GM19238 (cell line): ENCODE measurements around the gene RELB.
"Not testable (repeated sequence)": the region's sequence is repeated elsewhere in the genome, so short reads cannot be mapped to it uniquely, and the experiment has no call there.

Experiments
- DNase-seq: peaks from one replicate; pipeline ENCODE4 v3.0.0; 2011; ENCODE audit warnings: low spot score; ENCODE audit not compliant: insufficient read length

The RELB gene

DNA sequence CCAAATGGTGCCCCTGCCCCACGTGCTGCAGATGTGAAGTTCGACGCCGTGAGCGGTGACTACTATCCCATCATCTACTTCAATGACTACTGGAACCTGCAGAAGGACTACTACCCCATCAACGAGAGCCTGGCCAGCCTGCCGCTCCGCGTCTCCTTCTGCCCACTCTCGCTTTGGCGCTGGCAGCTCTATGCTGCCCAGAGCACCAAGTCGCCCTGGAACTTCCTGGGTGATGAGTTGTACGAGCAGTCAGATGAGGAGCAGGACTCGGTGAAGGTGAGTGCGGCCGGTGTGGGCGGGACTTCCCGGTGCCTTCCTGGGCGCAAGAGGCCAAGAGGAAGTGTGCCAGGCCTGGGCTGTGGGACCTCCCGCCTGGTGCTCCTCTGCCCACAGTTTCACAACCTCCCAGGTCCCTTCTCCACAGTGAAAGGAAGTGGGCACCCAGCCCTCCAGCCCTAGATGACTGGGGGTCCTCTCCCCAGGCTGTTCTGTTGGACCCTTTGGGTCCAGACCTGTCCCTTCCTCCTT lies 14.1 kb upstream of the RELB start:
- DNase-seq, result no peak

DNA sequence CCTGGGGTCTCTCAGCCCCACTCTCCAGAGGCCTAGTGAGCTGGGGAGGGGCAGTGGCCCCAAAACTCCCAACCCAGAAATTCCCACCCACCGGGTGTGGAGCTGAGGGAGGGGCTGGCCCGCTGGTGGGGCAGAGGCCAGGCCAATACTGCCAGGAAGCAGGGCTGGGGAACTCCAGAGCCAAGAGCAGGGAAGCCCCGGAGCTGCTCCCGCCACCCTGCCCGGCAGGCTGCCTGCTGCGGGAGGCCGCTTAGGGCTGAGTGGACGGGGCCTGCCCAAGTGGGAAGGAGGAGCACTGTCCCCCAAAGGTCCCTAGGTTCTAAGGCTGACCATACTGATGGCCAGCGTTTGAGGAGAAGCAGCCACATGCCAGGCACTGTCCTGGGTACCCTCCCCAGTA lies 13.0 kb upstream of the RELB start:
- DNase-seq, result no peak

DNA sequence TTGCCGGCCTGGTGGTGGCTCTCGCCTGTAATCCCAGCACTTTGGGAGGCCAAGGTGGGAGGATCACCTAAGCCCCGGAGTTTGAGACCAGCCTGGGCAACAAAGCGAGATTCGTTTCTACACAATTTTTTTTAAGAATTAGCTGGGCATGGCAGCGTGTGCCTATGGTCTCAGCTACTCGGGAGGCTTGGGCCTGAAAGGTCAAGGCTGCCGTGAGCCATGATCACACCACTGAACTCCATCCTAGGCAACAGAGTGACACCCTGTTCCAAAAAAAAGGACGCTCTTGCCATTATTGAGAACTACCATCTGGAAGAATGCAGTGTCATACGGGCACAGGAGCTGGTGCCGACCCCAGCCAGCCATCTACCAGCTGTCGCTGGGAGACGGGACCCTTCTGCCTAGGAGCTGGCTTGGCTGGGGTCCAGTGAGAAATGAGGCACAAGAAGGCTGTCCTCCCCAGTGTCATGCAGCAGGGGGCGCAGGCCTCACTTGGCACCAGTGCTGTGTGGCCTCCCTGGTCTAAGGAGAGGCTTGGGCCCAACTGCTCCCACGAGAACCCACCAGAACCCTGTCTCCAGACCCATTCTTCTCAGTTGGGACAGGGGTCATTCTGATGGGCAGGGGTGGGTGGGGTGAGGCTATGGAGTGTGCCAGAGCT lies 12.2 kb upstream of the RELB start:
- peak; percentile 69 for DNase-seq

DNA sequence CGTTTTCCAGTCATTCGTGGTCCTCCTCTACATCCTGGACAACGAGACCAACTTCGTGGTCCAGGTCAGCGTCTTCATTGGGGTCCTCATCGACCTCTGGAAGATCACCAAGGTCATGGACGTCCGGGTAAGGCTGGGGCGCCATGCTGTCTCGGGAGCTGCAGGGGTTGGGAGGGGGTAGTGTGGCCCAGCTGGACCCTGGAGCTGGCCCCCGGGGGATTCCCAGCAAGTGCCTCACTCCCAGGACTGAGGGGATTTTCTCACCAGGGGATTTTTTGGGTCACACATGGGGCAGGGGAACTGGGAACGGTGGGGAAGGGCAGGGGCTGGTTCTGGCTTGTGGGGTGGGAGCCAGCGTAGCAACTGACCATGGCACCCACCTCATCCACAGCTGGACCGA lies 10.8 kb upstream of the RELB start:
- DNase-seq, result no peak

GRCh38 chr19:44990966-44991365 lies 10.3 kb upstream of the RELB start:
- no peak for DNase-seq

GRCh38 chr19:44992336-44993163 lies 8.7 kb upstream of the RELB start:
- DNase-seq, result no peak

GRCh38 chr19:44993526-44993925 lies 7.7 kb upstream of the RELB start:
- no peak for DNase-seq

DNA sequence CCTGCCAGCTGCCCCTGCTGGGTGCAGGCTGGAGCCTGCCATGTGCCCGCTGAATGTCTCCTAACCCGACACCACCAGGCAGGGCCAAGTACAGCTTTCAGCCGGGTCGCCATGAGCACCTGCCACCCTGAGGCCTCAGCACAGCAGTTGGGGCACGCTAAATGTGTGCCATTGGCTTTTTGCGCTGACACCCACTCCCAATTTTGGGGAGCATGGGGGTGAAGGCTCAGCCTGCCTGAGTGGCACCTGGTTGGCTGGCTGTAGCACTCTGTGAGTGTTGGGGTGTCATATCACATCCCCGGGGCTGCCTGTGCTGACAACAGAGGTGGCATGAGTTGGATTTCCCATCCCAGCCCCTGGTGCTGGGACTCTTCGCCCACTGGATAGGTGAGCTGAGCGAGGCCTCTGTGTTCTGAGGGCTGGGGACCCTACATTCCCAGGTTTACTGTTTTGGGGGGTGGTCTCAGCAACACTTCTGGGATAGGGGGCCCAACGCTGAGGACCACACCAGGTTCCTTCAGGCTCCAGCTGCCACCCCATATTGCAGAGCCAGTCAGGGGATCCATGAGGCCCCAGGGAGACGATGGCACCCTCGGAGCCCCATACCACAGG lies 7.2 kb upstream of the RELB start:
- no peak for DNase-seq

DNA sequence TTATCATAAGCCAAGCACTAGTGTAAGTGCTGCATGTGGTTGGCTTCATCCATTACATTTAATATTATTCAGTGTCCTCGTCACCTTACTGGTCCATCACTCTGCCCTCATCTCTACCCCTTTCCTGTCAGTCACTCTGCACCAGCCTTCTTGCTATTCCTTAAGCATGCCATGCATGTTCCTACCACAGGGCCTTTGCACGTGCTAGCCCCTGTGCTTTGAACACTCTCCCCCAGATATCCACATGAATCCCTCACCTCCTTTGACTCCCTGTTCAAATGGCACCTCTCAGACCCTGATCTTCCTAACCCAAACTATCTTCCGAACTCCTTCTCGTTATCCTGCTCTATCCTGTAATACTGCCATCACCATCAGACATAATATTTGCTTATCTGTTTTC lies 3.2 kb upstream of the RELB start:
- no peak for DNase-seq

DNA sequence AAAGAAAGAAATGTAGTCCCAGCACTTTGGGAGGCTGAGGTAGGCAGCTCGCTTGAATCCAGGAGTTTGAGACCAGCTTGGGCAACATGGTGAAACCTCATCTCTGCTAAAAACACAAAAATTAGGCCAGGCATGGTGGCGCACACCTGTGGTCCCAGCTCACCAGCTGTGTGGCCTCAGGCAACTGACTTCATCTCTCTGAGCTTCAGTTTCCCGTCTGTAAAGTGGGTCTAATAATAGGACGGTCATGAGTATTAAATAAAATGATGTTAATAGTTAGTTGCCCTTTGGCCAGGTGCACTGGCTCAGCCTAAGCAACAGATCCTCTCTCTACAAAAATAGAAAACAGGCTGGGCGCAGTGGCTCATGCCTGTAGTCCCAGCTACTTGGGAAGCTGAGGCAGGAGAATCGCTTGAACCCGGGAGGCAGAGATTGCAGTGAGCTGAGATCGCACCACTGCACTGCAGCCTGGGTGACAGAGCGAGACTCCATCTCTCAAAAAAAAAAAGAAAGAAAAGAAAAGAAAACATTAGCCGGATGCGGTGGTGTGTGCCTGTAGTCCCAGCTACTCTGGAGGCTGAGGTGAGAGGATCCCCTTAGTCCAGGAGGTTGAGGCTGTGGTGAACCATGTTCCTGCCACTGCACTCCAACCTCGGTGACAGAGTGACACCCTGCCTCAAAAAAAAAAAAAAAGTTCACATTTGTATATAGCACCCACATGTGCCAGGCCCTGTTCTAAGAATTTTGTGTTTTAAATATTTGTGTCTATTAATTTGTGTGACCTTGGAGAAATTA lies 1.9 kb upstream of the RELB start:
- not testable (repeated sequence) for DNase-seq

DNA sequence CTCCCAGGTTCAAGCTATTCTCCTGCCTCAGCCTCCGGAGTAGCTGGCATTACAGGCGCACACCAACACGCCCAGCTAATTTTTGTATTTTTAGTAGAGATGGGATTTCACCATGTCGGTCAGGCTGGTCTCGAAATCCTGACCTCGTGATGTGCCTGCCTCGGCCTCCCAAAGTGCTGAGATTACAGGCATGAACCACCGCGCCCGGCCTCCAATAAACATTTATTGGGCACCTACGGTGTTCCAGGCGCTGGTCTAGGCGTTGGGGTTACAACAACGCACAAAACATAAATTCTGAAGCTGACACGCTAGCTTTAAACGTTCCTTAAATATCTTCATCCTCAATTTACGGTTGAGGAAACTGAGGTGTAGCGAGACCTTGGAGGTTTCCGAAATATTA lies 599 bp upstream of the RELB start:
- not testable (repeated sequence) for DNase-seq

- DNase-seq, result no peak
Measured at GRCh38 chr19:45003485-45003884, 2.2 kb downstream of the RELB start.

GRCh38 chr19:45005787-45006186 lies 4.5 kb downstream of the RELB start:
- DNase-seq, result no peak

DNA sequence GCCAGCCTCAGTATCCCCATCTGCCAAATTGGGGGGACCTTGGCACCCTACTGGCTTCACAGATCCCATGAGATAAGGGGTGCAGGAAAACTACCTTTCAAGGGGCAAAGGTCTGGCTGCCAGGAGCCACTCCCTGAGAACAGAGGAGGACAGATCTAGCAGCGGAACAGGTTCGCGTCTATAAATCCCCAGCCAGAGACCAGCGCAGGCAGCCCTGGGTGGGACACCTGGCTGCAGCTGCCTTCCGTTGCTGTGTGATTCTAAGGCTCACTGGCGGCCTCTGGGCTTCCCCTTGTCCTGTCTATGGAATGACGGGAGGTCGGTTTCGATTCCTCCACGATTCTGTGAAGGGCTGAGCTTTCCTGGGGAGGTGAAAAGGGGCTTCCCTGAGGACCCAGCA lies 7.3 kb downstream of the RELB start:
- DNase-seq, result no peak

GRCh38 chr19:45009625-45010255 lies 8.5 kb downstream of the RELB start:
- DNase-seq, result no peak

DNA sequence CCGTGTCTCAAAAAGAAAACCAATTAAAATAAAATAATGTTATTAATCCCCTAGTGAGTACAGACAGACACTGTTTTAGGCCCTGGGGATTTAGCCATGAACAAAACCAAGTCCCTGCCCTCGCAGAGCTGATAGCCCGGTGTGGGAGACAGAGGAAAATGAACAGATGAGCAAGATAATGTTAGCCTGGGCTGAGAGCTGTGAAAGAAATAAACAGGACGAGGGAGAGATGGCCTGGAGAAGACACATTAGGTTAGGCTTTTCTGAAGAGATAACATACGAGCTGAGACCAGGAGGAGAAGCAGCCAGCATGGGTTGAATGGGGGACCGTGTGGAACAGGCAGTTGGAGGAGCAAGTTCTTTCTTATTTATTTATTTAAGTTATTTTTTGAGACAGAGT lies 9.0 kb downstream of the RELB start:
- no peak for DNase-seq

GRCh38 chr19:45011959-45012358 lies 10.7 kb downstream of the RELB start:
- no peak for DNase-seq

- peak; percentile 83 for DNase-seq
Measured at GRCh38 chr19:45016388-45017314, 15.4 kb downstream of the RELB start.

- DNase-seq, result no peak
Measured at GRCh38 chr19:45019187-45019586, 17.9 kb downstream of the RELB start.

GRCh38 chr19:45020071-45020470 lies 18.8 kb downstream of the RELB start:
- DNase-seq, result no peak
